Ascending aorta (tissue), 2 donors: ENCODE results near the gene TMEM39B. TPM values are rescaled to one million over a fixed set of nuclear protein-coding genes. Genes with fewer than 3 reads are reported as not detected.

Experiments used
- DNase-seq, 2 donors: peaks; one replicate each; pipeline ENCODE4 v3.0.0-alpha.2; 2019; ENCODE audit warnings: low spot score in 2 of 2
- H3K27ac ChIP-seq, 2 donors: fragments of 200-600 bp; sonication (generic); one replicate each; pipeline ENCODE4 v1.5.1; 2016 to 2017; ENCODE audit warnings: mild to moderate bottlenecking in 1 of 2
- H3K27me3 ChIP-seq: fragments of 200-600 bp; sonication (generic); one replicate; pipeline ENCODE4 v1.5.1; 2017
- H3K36me3 ChIP-seq, 2 donors: fragments of 200-600 bp; sonication (generic); one replicate each; pipeline ENCODE4 v1.5.1; 2016
- H3K4me1 ChIP-seq, 2 donors: fragments of 200-600 bp; sonication (generic); one replicate each; pipeline ENCODE4 v1.5.1; 2016 to 2017; ENCODE audit warnings: mild to moderate bottlenecking in 1 of 2
- H3K4me3 ChIP-seq, 2 donors: fragments of 200-600 bp; sonication (generic); one replicate each; pipeline ENCODE4 v1.5.1; 2016 to 2017; ENCODE audit warnings: mild to moderate bottlenecking in 1 of 2
- H3K9me3 ChIP-seq, 2 donors: fragments of 200-600 bp; sonication (generic); one replicate each; pipeline ENCODE4 v1.5.1; 2016
- intact Hi-C: fragments of 100-400 bp; cut with DNase I; formaldehyde crosslinking; loops from one replicate; pipeline ENCODE4 v1.15.1; 2023
- total RNA-seq: library from RNA; depleted of rRNA; stranded (reverse); fragments of >200 nt; gene quantifications from one replicate; pipeline ENCODE4 v1.1.0, GENCODE V29; 2016
- TF ChIP-seq, protein P1 (sequence below), 3 experiments: fragments of 200-600 bp in 2 of 3; fragments of 450-650 bp in 1 of 3; sonication (generic) in 2 of 3; IDR thresholded peaks; one replicate each; pipeline ENCODE4 v1.5.1; 2016 to 2019; ENCODE audit warnings: antibody characterized with exemption in 3 of 3, mild to moderate bottlenecking in 1 of 3, moderate library complexity in 1 of 3

Gene TMEM39B
- total RNA-seq, 1 donor from 2014 or later = 2.6 TPM

DNA sequence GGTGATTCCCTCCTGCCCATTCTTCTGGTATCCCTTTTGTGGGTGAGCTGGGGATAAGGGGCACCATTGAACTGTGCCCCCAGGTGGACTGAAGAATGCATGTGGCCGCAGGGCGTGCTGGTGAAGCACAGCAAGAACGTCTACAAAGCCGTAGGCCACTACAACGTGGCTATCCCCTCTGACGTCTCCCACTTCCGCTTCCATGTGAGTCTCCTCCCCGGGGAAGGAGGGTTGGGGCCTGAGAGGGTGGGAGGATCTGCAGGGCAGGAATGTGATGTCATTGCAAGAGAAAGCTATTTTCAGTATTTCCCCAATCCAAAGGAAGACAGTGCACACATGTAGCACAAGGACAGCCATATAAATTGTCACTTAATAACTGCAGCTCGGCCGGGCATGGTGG lies 27.6 kb downstream of the TMEM39B start:
- H3K27ac ChIP-seq = no peak overlapping the region
- no peak overlapping the region for H3K4me3 ChIP-seq
- H3K27me3 ChIP-seq = no peaks in the 10 kb centered on the region
- no peak for DNase-seq
- no peaks in the 10 kb centered on the region for H3K9me3 ChIP-seq
- TF ChIP-seq, protein P1, sequence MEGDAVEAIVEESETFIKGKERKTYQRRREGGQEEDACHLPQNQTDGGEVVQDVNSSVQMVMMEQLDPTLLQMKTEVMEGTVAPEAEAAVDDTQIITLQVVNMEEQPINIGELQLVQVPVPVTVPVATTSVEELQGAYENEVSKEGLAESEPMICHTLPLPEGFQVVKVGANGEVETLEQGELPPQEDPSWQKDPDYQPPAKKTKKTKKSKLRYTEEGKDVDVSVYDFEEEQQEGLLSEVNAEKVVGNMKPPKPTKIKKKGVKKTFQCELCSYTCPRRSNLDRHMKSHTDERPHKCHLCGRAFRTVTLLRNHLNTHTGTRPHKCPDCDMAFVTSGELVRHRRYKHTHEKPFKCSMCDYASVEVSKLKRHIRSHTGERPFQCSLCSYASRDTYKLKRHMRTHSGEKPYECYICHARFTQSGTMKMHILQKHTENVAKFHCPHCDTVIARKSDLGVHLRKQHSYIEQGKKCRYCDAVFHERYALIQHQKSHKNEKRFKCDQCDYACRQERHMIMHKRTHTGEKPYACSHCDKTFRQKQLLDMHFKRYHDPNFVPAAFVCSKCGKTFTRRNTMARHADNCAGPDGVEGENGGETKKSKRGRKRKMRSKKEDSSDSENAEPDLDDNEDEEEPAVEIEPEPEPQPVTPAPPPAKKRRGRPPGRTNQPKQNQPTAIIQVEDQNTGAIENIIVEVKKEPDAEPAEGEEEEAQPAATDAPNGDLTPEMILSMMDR (IDR thresholded peaks at IDR 0.05) = no peak
- intact Hi-C loops = no loop called here
- H3K36me3 ChIP-seq = peaks cover 24 to 58% of the 10 kb centered on the region in 2 donors
- no peaks in the 10 kb centered on the region for H3K4me1 ChIP-seq

DNA sequence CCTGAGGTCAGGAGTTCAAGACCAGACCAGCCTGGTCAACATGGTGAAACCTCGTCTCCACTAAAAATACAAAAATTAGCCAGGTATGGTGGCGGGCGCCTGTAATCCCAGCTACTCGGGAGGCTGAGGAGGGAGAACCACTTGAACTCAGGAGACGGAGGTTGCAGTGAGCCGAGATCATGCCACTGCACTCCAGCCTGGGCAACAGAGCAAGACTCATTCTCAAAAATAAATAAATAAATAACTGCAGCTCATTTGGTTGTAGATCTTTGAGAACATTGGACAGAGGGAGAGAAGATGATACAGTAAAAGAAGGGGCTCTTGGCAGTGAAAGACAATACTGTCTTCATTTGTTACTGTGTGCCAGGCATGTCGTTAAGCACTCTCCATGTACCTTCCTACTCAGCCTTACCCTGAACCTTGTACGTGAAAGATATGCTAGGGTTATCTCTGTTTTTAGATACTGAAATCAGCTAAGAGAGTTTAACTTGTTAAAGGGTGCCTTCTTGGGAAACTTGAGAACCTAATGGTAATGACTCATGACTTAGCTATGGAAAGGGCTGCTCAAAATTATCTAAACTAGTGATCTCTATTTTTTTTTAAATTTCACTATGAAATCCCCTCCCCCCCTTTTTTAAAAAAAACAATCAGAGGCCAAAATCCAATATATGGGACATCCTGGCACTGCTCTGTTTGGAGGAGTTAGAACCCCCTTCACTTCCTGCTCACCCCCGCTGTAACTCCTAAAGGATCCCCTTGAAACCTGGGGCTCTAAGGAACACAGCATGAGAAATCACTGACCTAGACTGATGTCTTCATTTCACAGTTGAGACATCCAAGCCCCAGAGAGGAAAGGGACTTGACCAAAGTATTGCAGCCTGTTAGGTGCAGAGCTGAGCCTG lies 28.3 kb downstream of the TMEM39B start:
- DNase-seq = no peak
- TF ChIP-seq, protein P1 (IDR thresholded peaks at IDR 0.05) = no peak
- H3K4me1 ChIP-seq = no peaks in the 10 kb centered on the region
- H3K27ac ChIP-seq = no peak overlapping the region
- no peaks in the 10 kb centered on the region for H3K27me3 ChIP-seq
- no peak overlapping the region for H3K4me3 ChIP-seq
- no peaks in the 10 kb centered on the region for H3K9me3 ChIP-seq
- intact Hi-C loops = no loop called here
- H3K36me3 ChIP-seq = peaks cover 21 to 52% of the 10 kb centered on the region in 2 donors

DNA sequence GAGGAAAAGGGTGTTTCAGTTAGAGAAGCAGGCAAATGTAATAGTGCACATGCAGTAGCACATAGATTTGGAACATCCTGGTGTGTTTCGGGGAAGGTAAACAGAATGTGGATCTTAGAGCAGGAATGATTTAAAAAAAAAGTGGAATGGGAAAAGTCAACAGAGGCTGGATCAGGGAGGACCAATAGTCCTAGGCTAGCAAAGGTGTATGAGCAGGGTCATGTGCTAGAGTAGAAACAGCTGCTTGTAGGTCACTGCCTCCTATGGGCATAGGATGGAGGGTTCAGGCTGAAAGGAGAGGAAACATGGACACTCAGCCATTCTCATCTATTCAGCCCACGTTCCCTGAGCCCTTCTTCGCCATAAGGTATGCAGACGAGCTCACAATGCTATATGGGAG lies 31.4 kb downstream of the TMEM39B start:
- Histone ChIP-seq H3K36me3 (peaks cover 6 to 29% of the 10 kb centered on the region in 2 donors), H3K4me1 (peaks cover 0 to 8% of the 10 kb centered on the region in 2 donors), H3K27ac (no peak overlapping the region), H3K4me3 (no peak overlapping the region), H3K9me3 (no peaks in the 10 kb centered on the region), H3K27me3 (no peaks in the 10 kb centered on the region)
- TF ChIP-seq, protein P1 (IDR thresholded peaks at IDR 0.05) = no peak
- DNase-seq = no peak
- intact Hi-C loops = no loop called here

DNA sequence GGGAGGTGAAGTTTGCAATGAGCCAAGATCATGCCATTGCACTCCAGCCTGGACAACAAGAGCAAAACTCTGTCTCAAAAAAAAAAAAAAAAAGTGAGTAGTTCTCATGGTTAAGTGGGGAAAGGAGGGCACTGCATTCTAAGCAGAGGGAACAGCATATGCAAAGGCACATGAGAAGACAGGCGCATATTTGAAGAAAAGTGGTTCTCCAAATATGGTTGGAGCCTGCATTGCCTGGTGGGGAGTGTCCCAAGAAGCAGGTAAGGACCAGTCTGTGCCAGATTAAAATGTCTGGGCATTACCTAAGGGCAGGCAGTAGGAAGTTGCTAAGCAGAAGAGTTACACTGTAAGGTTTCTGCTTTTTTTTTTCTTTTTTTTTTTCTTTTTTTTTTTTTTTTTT lies 32.6 kb downstream of the TMEM39B start:
- DNase-seq = no peak
- intact Hi-C loops = loop anchor here (5.0 kb wide), 1 partner anchor 137 kb away; no protein-coding TSS in a partner anchor
- Histone ChIP-seq H3K9me3 (no peaks in the 10 kb centered on the region), H3K4me1 (peaks cover 4 to 20% of the 10 kb centered on the region in 2 donors), H3K27me3 (no peaks in the 10 kb centered on the region), H3K4me3 (no peak overlapping the region), H3K36me3 (peaks cover 6 to 17% of the 10 kb centered on the region in 2 donors), H3K27ac (no peak overlapping the region)
- TF ChIP-seq, protein P1 (IDR thresholded peaks at IDR 0.05) = no peak

DNA sequence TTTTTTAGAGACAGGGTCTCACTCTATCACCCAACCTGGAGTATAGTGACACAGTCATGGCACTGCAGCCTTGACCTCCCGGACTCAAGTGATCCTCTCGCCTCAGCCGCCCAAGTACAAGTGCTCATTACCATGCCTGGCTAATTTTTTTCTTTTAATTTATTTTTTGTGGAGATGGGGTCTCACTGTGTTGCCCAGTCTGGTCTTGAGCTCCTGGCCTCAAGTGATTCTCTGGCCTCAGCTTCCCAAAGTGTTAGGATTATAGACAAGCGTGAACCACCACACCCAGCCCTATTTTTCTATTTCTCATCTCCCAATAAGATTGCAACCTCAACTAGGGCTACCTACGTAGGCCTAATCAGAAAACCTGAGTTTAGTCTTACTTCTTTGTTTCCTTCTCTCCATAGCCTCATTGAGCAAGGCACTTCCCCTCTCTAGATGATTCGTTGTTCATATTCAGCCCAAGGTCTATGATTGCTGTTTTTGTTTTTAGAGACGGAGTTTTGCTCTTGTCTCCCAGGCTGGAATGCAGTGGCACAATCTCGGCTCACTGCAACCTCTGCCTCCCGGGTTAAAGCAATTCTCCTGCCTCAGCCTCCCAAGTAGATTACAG lies 34.0 kb downstream of the TMEM39B start:
- Histone ChIP-seq H3K4me3 (no peak overlapping the region), H3K36me3 (peaks cover 6 to 7% of the 10 kb centered on the region in 2 donors), H3K4me1 (peaks cover 4 to 34% of the 10 kb centered on the region in 2 donors), H3K27me3 (no peaks in the 10 kb centered on the region), H3K27ac (no peak overlapping the region), H3K9me3 (no peaks in the 10 kb centered on the region)
- TF ChIP-seq, protein P1 (IDR thresholded peaks at IDR 0.05) = no peak
- DNase-seq = no peak
- intact Hi-C loops = loop anchor here (5.0 kb wide), 1 partner anchor 136 kb away; no protein-coding TSS in a partner anchor
